T-helper 1 cell treated with Interleukin-12 subunit alpha and Interleukin-12 subunit beta and Interleukin-4 antibody, amounts not matched to agents 30 ng/mL and 1 ng/mL, for 36 hours (primary cell): Measurements from ENCODE around the gene CFL1. TPM values are rescaled to one million over a fixed set of nuclear protein-coding genes. Genes with fewer than 3 reads are reported as not detected.
"Not testable (repeated sequence)": the region's sequence is repeated elsewhere in the genome, so short reads cannot be mapped to it uniquely, and the experiment has no call there.

Experiments
- intact Hi-C: fragments of 100-400 bp; cut with micrococcal nuclease; formaldehyde crosslinking; loops from one replicate; pipeline ENCODE4 v1.15.1; 2024
- total RNA-seq: library from RNA; stranded (reverse); gene quantifications from 2 replicates; pipeline ENCODE4 v1.2.3, GENCODE V29; 2022

The CFL1 gene
- total RNA-seq, 1 donor from 2014 or later, result 1,611 TPM

GRCh38 chr11:65844231-65844872, 13.6 kb downstream of the CFL1 start:
- intact Hi-C loops, result no loop called here

- intact Hi-C loops, result no loop called here
These were observed 14.2 kb downstream of the CFL1 start for GRCh38 chr11:65843811-65844210.

GRCh38 chr11:65842144-65842543, 15.8 kb downstream of the CFL1 start:
- intact Hi-C loops, result no loop called here

- intact Hi-C loops, result no loop called here
These were observed 23.8 kb downstream of the CFL1 start for GRCh38 chr11:65834202-65834601.

- intact Hi-C loops, result loop anchor here (1.0 kb wide), 5 partner anchors 15 to 218 kb away; partner anchors contain the start of genes BANF1, CFL1, EIF1AD and PCNX3
These were observed 24.5 kb downstream of the CFL1 start, which contains the start of gene SNX32 for GRCh38 chr11:65833297-65834030. Gene SNX32 (plus strand): TSS chr11:65833963. CDS start chr11:65834066, 103 bp downstream.

- intact Hi-C loops, result not testable (repeated sequence)
These were observed 25.7 kb downstream of the CFL1 start for GRCh38 chr11:65832231-65832630.

GRCh38 chr11:65829459-65829858, 28.5 kb downstream of the CFL1 start:
- intact Hi-C loops, result no loop called here

- intact Hi-C loops, result no loop called here
These were observed 30.8 kb downstream of the CFL1 start for GRCh38 chr11:65826984-65827735.

- intact Hi-C loops, result no loop called here
These were observed 35.0 kb downstream of the CFL1 start for GRCh38 chr11:65822776-65823528.

- intact Hi-C loops, result no loop called here
These were observed 36.9 kb downstream of the CFL1 start for GRCh38 chr11:65821107-65821506.

GRCh38 chr11:65817835-65818680, 39.9 kb downstream of the CFL1 start:
- intact Hi-C loops, result loop anchor here (1.0 to 10.0 kb wide), 10 partner anchors 15 to 192 kb away; partner anchors contain the start of genes AP5B1, OVOL1, RELA and SNX32

- intact Hi-C loops, result loop anchor here (1.0 to 10.0 kb wide), 4 partner anchors 26 to 155 kb away; partner anchors contain the start of genes OVOL1 and RELA
These were observed 40.6 kb downstream of the CFL1 start for GRCh38 chr11:65817312-65817834.

GRCh38 chr11:65816696-65817095, 41.3 kb downstream of the CFL1 start:
- intact Hi-C loops, result loop anchor here (1.0 to 10.0 kb wide), 4 partner anchors 25 to 154 kb away; partner anchors contain the start of genes OVOL1 and RELA

- intact Hi-C loops, result loop anchor here (5.0 to 10.0 kb wide), 2 partner anchors 50 to 153 kb away; partner anchors contain the start of gene RELA
These were observed 42.9 kb downstream of the CFL1 start for GRCh38 chr11:65814986-65815565.

- intact Hi-C loops, result loop anchor here (10.0 kb wide), 1 partner anchor 50 kb away; no protein-coding TSS in a partner anchor
These were observed 43.6 kb downstream of the CFL1 start for GRCh38 chr11:65814131-65814985.

- intact Hi-C loops, result loop anchor here (10.0 kb wide), 1 partner anchor 47 kb away; no protein-coding TSS in a partner anchor
These were observed 46.1 kb downstream of the CFL1 start for GRCh38 chr11:65811764-65812475.
